Posterior vena cava (tissue), 2 donors: ENCODE data around the gene PGBD1. TPM values are rescaled to one million over a fixed set of nuclear protein-coding genes. Genes with fewer than 3 reads are reported as not detected.

Experiments
- DNase-seq: peaks from one replicate; pipeline ENCODE4 v3.0.0-alpha.2; 2020; ENCODE audit warnings: low spot score
- intact Hi-C, 2 donors: fragments of 100-400 bp; cut with DNase I; formaldehyde crosslinking; loops; one replicate each; pipeline versions ENCODE4 v1.14.1 to v1.14.2; 2022 to 2023
- long read RNA-seq, 2 donors: library from polyadenylated mRNA; unstranded; transcript quantifications; one replicate each; pipeline ENCODE4 v2.0.0, GENCODE V29; 2020 to 2021
- total RNA-seq, 2 donors: library from RNA; stranded (reverse); fragmentation: NEBNext Ultra II Directional; extraction: Animal tissue kit (Norgen Biotek cat#: 25700); gene quantifications; one replicate each; pipeline ENCODE4 v1.2.1, GENCODE V29; 2021
- donor health status: DM: yes; HTN: yes; CAD: no.
- donor health status: DM: yes; HTN: yes; CAD: no.

PGBD1 gene
- 1 to 10 TPM; 6.0 to 6.4 TPM for total RNA-seq
- long read RNA-seq, donor 1, partial matches to known transcripts = 0 of 3 reads
- long read RNA-seq, donor 1, other reads (novel, unspliced or antisense) = 2 of 3 reads
- long read RNA-seq, donor 2, transcript PGBD1-201 (7 exons, 3,100 nt) = major isoform, 6 of 23 reads
- long read RNA-seq, donor 2, partial matches to known transcripts = 0 of 23 reads
- long read RNA-seq, donor 2, other reads (novel, unspliced or antisense) = 17 of 23 reads

GRCh38 chr6:28281288-28282064 lies at the start of gene PGBD1:
Gene PGBD1 (plus strand): TSS chr6:28281572. CDS start chr6:28283814, 2,242 bp downstream.
- intact Hi-C loops = no loop called here
- peak; percentile 91 for DNase-seq

GRCh38 chr6:28232785-28233184 lies 48.6 kb upstream of the PGBD1 start:
- intact Hi-C loops = no loop called here
- no peak for DNase-seq

GRCh38 chr6:28235912-28236452 lies 45.4 kb upstream of the PGBD1 start:
- intact Hi-C loops = no loop called here
- DNase-seq = no peak

- DNase-seq = no peak
- intact Hi-C loops = no loop called here
Observed at GRCh38 chr6:28239636-28240035, 41.7 kb upstream of the PGBD1 start.

GRCh38 chr6:28240471-28240870 lies 40.9 kb upstream of the PGBD1 start:
- no peak for DNase-seq
- intact Hi-C loops = no loop called here

GRCh38 chr6:28243946-28244345 lies 37.4 kb upstream of the PGBD1 start:
- intact Hi-C loops = no loop called here
- DNase-seq = no peak

- DNase-seq = no peak
- intact Hi-C loops = no loop called here
Observed at GRCh38 chr6:28245206-28245941, 36.0 kb upstream of the PGBD1 start.

GRCh38 chr6:28248916-28249315 lies 32.5 kb upstream of the PGBD1 start:
- intact Hi-C loops = no loop called here

GRCh38 chr6:28250747-28251146 lies 30.6 kb upstream of the PGBD1 start:
- intact Hi-C loops = no loop called here
- no peak for DNase-seq

More at GRCh38 chr6:28248916-28249315, 32.5 kb upstream of the PGBD1 start:
- no peak for DNase-seq

GRCh38 chr6:28251661-28252008 lies 29.7 kb upstream of the PGBD1 start:
- intact Hi-C loops = no loop called here
- peak; percentile 81 for DNase-seq

GRCh38 chr6:28252009-28252975 lies 29.1 kb upstream of the PGBD1 start, which contains the start of gene ZKSCAN4:
Gene ZKSCAN4 (minus strand): TSS chr6:28252269. CDS start chr6:28251980, 289 bp downstream.
- DNase-seq = peak; percentile 87
- intact Hi-C loops = no loop called here

- intact Hi-C loops = no loop called here
- DNase-seq = no peak
Observed at GRCh38 chr6:28254121-28254519, 27.3 kb upstream of the PGBD1 start.

- DNase-seq = no peak
Observed at GRCh38 chr6:28257042-28257441, 24.3 kb upstream of the PGBD1 start.

GRCh38 chr6:28258877-28259777 lies 22.2 kb upstream of the PGBD1 start, which contains the start of gene NKAPL:
Gene NKAPL (plus strand): TSS chr6:28259297. CDS start chr6:28259372, 75 bp downstream.
- intact Hi-C loops = no loop called here
- peak; percentile 96 for DNase-seq

More at GRCh38 chr6:28257042-28257441, 24.3 kb upstream of the PGBD1 start:
- intact Hi-C loops = no loop called here

GRCh38 chr6:28263922-28264321 lies 17.4 kb upstream of the PGBD1 start:
- no peak for DNase-seq
- intact Hi-C loops = no loop called here

- intact Hi-C loops = no loop called here
- DNase-seq = no peak
Observed at GRCh38 chr6:28264834-28265401, 16.5 kb upstream of the PGBD1 start.

- intact Hi-C loops = no loop called here
- no peak for DNase-seq
Observed at GRCh38 chr6:28266563-28266961, 14.8 kb upstream of the PGBD1 start.
